Endothelial cell of umbilical vein (primary cell): ENCODE data around the gene KRT71. TPM values are rescaled to one million over a fixed set of nuclear protein-coding genes. Genes with fewer than 3 reads are reported as not detected.

Source experiments
- BruUV-seq: library from RNA; stranded (reverse); fragments of 400-500 nt; replicated peaks from 2 replicates; lab custom pipeline; 2021; lab: Mats Ljungman, UMichigan
- CTCF ChIA-PET: fragments of 300-600, 350-600 bp; sonication (Branson Sonifier 250); formaldehyde crosslinking; loops from one replicate; lab custom pipeline; 2021; ENCODE audit warnings: antibody characterized with exemption, inconsistent platforms; lab: Charles Lee
- POLR2A ChIA-PET: fragments of 300-600, 350-600 bp; sonication (Branson Sonifier 250); formaldehyde crosslinking; loops from one replicate; lab custom pipeline; 2021; ENCODE audit warnings: antibody characterized with exemption, inconsistent platforms; lab: Charles Lee
- DNase-seq: peaks from one replicate; pipeline ENCODE4 v3.0.0-alpha.2; 2011; ENCODE audit warnings: low read depth, low spot score
- FAIRE-seq: peaks from 2 replicates; lab custom pipeline; 2011; peaks lifted over from hg19 to GRCh38; lab: Jason Lieb, UNC
- H2AFZ ChIP-seq: 2 replicates; pipeline ENCODE4 v1.6.0; 2012; ENCODE audit warnings: low read depth, low read length, control low read depth, inconsistent platforms
- H3K27ac ChIP-seq: 2 replicates; pipeline ENCODE4 v1.5.1; 2011; ENCODE audit warnings: low read depth, mild to moderate bottlenecking, control low read depth, low read length, moderate library complexity; ENCODE audit not compliant: insufficient read depth
- H3K27me3 ChIP-seq, 2 experiments: 2 replicates each; pipeline versions ENCODE4 v1.6.0 to v1.6.1; 2011; ENCODE audit warnings: low read length in 2 of 2, mixed read lengths in 1 of 2; ENCODE audit not compliant: control insufficient read depth in 2 of 2, insufficient read depth in 2 of 2
- H3K36me3 ChIP-seq, 2 experiments: 2 replicates in 1 of 2; 3 replicates in 1 of 2; pipeline ENCODE4 v1.5.1; 2011; ENCODE audit warnings: low read length in 2 of 2, mild to moderate bottlenecking in 1 of 2, moderate library complexity in 1 of 2; ENCODE audit not compliant: control insufficient read depth in 2 of 2, insufficient read depth in 2 of 2; ENCODE audit errors: extremely low read depth in 1 of 2
- H3K4me1 ChIP-seq: 3 replicates; pipeline ENCODE4 v1.5.1; 2011; ENCODE audit warnings: mild to moderate bottlenecking, low read length; ENCODE audit not compliant: control insufficient read depth, insufficient read depth; ENCODE audit errors: extremely low read depth
- H3K4me2 ChIP-seq: 2 replicates; pipeline ENCODE4 v1.6.1; 2011; ENCODE audit warnings: low read length, control low read depth, mixed read lengths; ENCODE audit not compliant: insufficient read depth
- H3K4me3 ChIP-seq, 3 experiments: fragments of 200-600 bp in 1 of 3; sonication (generic), shearing (Covaris generic) in 1 of 3; replicated peaks in 1 of 3; 2 replicates each; pipeline ENCODE4 v1.5.1; 2011 to 2016; ENCODE audit warnings: control low read depth in 3 of 3, low read length in 3 of 3, mild to moderate bottlenecking in 2 of 3, inconsistent platforms in 1 of 3, low read depth in 1 of 3, moderate library complexity in 1 of 3; ENCODE audit not compliant: insufficient read depth in 1 of 3
- H3K79me2 ChIP-seq: 2 replicates; pipeline ENCODE4 v1.6.0; 2012; ENCODE audit warnings: low read length, inconsistent platforms; ENCODE audit not compliant: control insufficient read depth, insufficient read depth
- H3K9ac ChIP-seq: replicated peaks from 2 replicates; pipeline ENCODE3; 2011; ENCODE audit warnings: low read length, control low read depth; ENCODE audit not compliant: insufficient read depth; ENCODE audit errors: extremely low read depth
- H3K9me1 ChIP-seq: replicated peaks from 3 replicates; pipeline ENCODE4 v1.6.0; 2011; ENCODE audit warnings: mild to moderate bottlenecking, low read length; ENCODE audit not compliant: control insufficient read depth, insufficient read depth; ENCODE audit errors: extremely low read depth
- H3K9me3 ChIP-seq: replicated peaks from 2 replicates; pipeline ENCODE4 v1.5.1; 2012; ENCODE audit warnings: low read length, inconsistent platforms; ENCODE audit not compliant: control insufficient read depth, insufficient read depth
- H4K20me1 ChIP-seq: replicated peaks from 2 replicates; pipeline ENCODE3; 2011; ENCODE audit warnings: mild to moderate bottlenecking, low read length; ENCODE audit not compliant: control insufficient read depth, insufficient read depth; ENCODE audit errors: extremely low read depth
- CTCF ChIP-seq, 2 donors: IDR thresholded peaks; 1 replicate in 1 of 2; 2 replicates in 1 of 2; pipeline ENCODE4 v1.5.1; 2011; ENCODE audit warnings: low read length in 2 of 2, mild to moderate bottlenecking in 2 of 2, moderate library complexity in 2 of 2, control low read depth in 1 of 2, inconsistent platforms in 1 of 2, low read depth in 1 of 2; ENCODE audit not compliant: insufficient read depth in 1 of 2; ENCODE audit errors: extremely low read depth in 1 of 2
- EZH2 ChIP-seq: IDR thresholded peaks from 2 replicates; pipeline ENCODE4 v1.6.1; 2012; ENCODE audit warnings: borderline replicate concordance, low read depth, mild to moderate bottlenecking, moderate library complexity, low read length, inconsistent platforms; ENCODE audit not compliant: severe bottlenecking
- POLR2A ChIP-seq: IDR thresholded peaks from 2 replicates; pipeline ENCODE4 v1.6.1; 2012; ENCODE audit warnings: low read depth, mild to moderate bottlenecking, control low read depth, low read length
- POLR2AphosphoS5 ChIP-seq: IDR thresholded peaks from 2 replicates; pipeline ENCODE4 v1.6.1; 2012; ENCODE audit warnings: low read depth, mild to moderate bottlenecking, control low read depth, low read length, moderate library complexity; ENCODE audit not compliant: insufficient read depth
- dilution Hi-C: fragments of 300-500 bp; cut with MboI; formaldehyde crosslinking; loops from one replicate; pipeline ENCODE4 v1.15.0; 2019; ENCODE audit warnings: low sequenced_read_pairs; ENCODE audit not compliant: extremely low pct_ligation_motif_present
- intact Hi-C: fragments of 100-400 bp; cut with micrococcal nuclease; formaldehyde crosslinking; loops from one replicate; pipeline ENCODE4 v1.10.0; 2022
- polyA plus RNA-seq, 4 experiments: library from polyadenylated mRNA; depleted of rRNA in 3 of 4; stranded (reverse) in 3 of 4; unstranded in 1 of 4; fragments of >200 nt; gene quantifications; 2 replicates each; pipeline versions ENCODE4 v1.2.1 to v1.2.3, GENCODE V29; 2011 to 2012; ENCODE audit warnings: missing spikeins in 1 of 4
- total RNA-seq: library from RNA; stranded (reverse); gene quantifications from 2 replicates; pipeline ENCODE4 v1.2.3, GENCODE V29; 2021

The KRT71 gene
- total and polyA plus RNA-seq, 2 donors (not counting 3 experiments of a cell fraction or from before 2014, with no cell fraction given): not detected

GRCh38 chr12:52551216-52551865, 1.6 kb downstream of the KRT71 start:
- no peaks in the 10 kb centered on the region for H4K20me1 ChIP-seq
- no peaks in the 10 kb centered on the region for H3K9me1 ChIP-seq
- no peak for TF ChIP-seq CTCF (IDR thresholded peaks at IDR 0.05; ENCODE audit: extremely low read depth in 1 of 2, insufficient read depth in 1 of 2, low read depth in 1 of 2, low read length in 2 of 2)
- no peak for TF ChIP-seq POLR2A
- POLR2A ChIA-PET: no interaction called here
- H2AFZ ChIP-seq: no peak overlapping the region
- H3K9ac ChIP-seq: no peak overlapping the region
- no peak overlapping the region for H3K27ac ChIP-seq
- dilution Hi-C loops (no loop called here), intact Hi-C loops (no loop called here)
- FAIRE-seq (no peak), DNase-seq (no peak)
- no peaks in the 10 kb centered on the region for H3K36me3 ChIP-seq
- H3K27me3 ChIP-seq: peaks cover 0 to 5% of the 10 kb centered on the region in 2 experiments
- BruUV-seq: no TSS peak
- CTCF ChIA-PET: no interaction called here
- no peak overlapping the region for H3K4me3 ChIP-seq
- H3K9me3 ChIP-seq: no peaks in the 10 kb centered on the region
- H3K79me2 ChIP-seq: no peaks in the 10 kb centered on the region
- no peak overlapping the region for H3K4me2 ChIP-seq
- no peaks in the 10 kb centered on the region for H3K4me1 ChIP-seq

GRCh38 chr12:52546126-52546525, 6.8 kb downstream of the KRT71 start:
- ChIA-PET CTCF (no interaction called here), POLR2A (no interaction called here)
- Histone ChIP-seq H3K4me3 (no peak overlapping the region), H3K27ac (no peak overlapping the region), H3K9me1 (no peaks in the 10 kb centered on the region), H3K4me2 (no peak overlapping the region), H3K79me2 (no peaks in the 10 kb centered on the region), H3K36me3 (no peaks in the 10 kb centered on the region), H3K9ac (no peak overlapping the region), H3K4me1 (no peaks in the 10 kb centered on the region), H4K20me1 (no peaks in the 10 kb centered on the region), H3K27me3 (no peaks in the 10 kb centered on the region), H2AFZ (no peak overlapping the region), H3K9me3 (no peaks in the 10 kb centered on the region)
- intact Hi-C loops (no loop called here), dilution Hi-C loops (no loop called here)
- DNase-seq (no peak), FAIRE-seq (no peak)
- TF ChIP-seq EZH2 (no peak), POLR2AphosphoS5 (no peak)
- no TSS peak for BruUV-seq
